K562 (cell line): Measurements from ENCODE around the gene SEC24C. TPM values are rescaled to one million over a fixed set of nuclear protein-coding genes. Genes with fewer than 3 reads are reported as not detected.
A peak's percentile ranks its signal among the peaks of the same experiment; 100 is the strongest.

Experiments used
- CBX8 ChIP-seq: fragments of 200-600 bp; sonication (generic); IDR thresholded peaks from 2 replicates; pipeline ENCODE4 v1.6.1; 2012; ENCODE audit warnings: borderline replicate concordance, mixed run types, low read depth, mild to moderate bottlenecking, moderate library complexity, mixed read lengths, low read length, control low read depth, inconsistent platforms; ENCODE audit not compliant: poor library complexity, severe bottlenecking; ENCODE audit errors: extremely low read depth
- CEBPZ ChIP-seq: fragments of 150-350 bp; IDR thresholded peaks from 2 replicates; pipeline ENCODE4 v1.6.1; 2014; ENCODE audit warnings: low read depth, mild to moderate bottlenecking, low read length, borderline replicate concordance
- FOXO4 ChIP-seq: fragments of 450-650 bp; formaldehyde crosslinking; IDR thresholded peaks from 2 replicates; pipeline ENCODE4 v1.4.0; 2020; ENCODE audit warnings: mild to moderate bottlenecking, moderate library complexity
- FOXP1 ChIP-seq: sonication (generic); formaldehyde crosslinking; IDR thresholded peaks from 2 replicates; pipeline ENCODE4 v1.8.0; 2022; ENCODE audit warnings: mild to moderate bottlenecking, missing genetic modification reagents
- GTF3C2 ChIP-seq: IDR thresholded peaks from 3 replicates; pipeline ENCODE4 v1.6.1; 2011; ENCODE audit warnings: borderline replicate concordance, mild to moderate bottlenecking, moderate library complexity; ENCODE audit not compliant: insufficient read length; ENCODE audit errors: extremely low read depth
- LARP7 ChIP-seq: fragments of 450-650 bp; IDR thresholded peaks from 2 replicates; pipeline ENCODE4 v1.6.1; 2016
- MCM7 ChIP-seq, 2 experiments: fragments of 450-650 bp; IDR thresholded peaks; 2 replicates each; pipeline ENCODE4 v1.6.1; 2016 to 2018
- NFIC ChIP-seq: fragments of 450-650 bp; IDR thresholded peaks from 2 replicates; pipeline ENCODE4 v1.6.1; 2017; ENCODE audit warnings: mild to moderate bottlenecking, inconsistent platforms
- NFIX ChIP-seq: fragments of 250-450 bp; sonication (Bioruptor Pico); IDR thresholded peaks from 2 replicates; pipeline ENCODE4 v1.4.0; 2020; ENCODE audit warnings: low read depth, mild to moderate bottlenecking, moderate library complexity
- PTBP1 ChIP-seq: fragments of 200-400 bp; formaldehyde crosslinking; IDR thresholded peaks from 2 replicates; pipeline ENCODE4 v1.6.1; 2017; ENCODE audit warnings: low read depth, low read length
- SIRT6 ChIP-seq: IDR thresholded peaks from one replicate; pipeline ENCODE4 v1.6.1; 2012; ENCODE audit warnings: low read depth, mild to moderate bottlenecking, control low read depth, inconsistent platforms, low read length, moderate library complexity
- ZFP91 ChIP-seq: sonication (generic); formaldehyde crosslinking; IDR thresholded peaks from 2 replicates; pipeline ENCODE4 v1.8.0; 2022; ENCODE audit warnings: mild to moderate bottlenecking, missing genetic modification reagents
- ZNF431 ChIP-seq: sonication (generic); formaldehyde crosslinking; IDR thresholded peaks from 2 replicates; pipeline ENCODE4 v1.8.0; 2022; ENCODE audit warnings: mild to moderate bottlenecking, missing genetic modification reagents
- ZSCAN32 ChIP-seq: fragments of 450-650 bp; formaldehyde crosslinking; IDR thresholded peaks from 2 replicates; pipeline ENCODE4 v1.4.0; 2020; ENCODE audit warnings: mild to moderate bottlenecking, moderate library complexity
- polyA plus RNA-seq, 8 experiments: library from polyadenylated mRNA; depleted of rRNA in 4 of 8; stranded (reverse) in 5 of 8; unstranded in 3 of 8; fragments of >200 nt; fragmentation: Nextera tagmentation in 2 of 8; fragmentation: Illumina TruSeq in 1 of 8; extraction: Ambion mirVana in 2 of 8; extraction: Trizol in 1 of 8; gene quantifications; 2 replicates each; pipeline versions ENCODE4 v1.2.1 to v1.2.3, GENCODE V29; 2011 to 2014; ENCODE audit warnings: inconsistent platforms in 1 of 8, missing spikeins in 1 of 8
- total RNA-seq, 7 experiments: library from RNA; depleted of rRNA in 6 of 7; stranded (reverse); fragments of >200 nt in 6 of 7; fragmentation: Illumina TruSeq in 2 of 7; extraction: Trizol in 2 of 7; gene quantifications; 2 replicates each; pipeline versions ENCODE4 v1.2.1 to v1.2.3, GENCODE V29; 2011 to 2021; ENCODE audit warnings: low replicate concordance in 1 of 7

The SEC24C gene
- total and polyA plus RNA-seq, 9 of the 15 experiments (the other 6 are each of a cell fraction or from before 2014, with no cell fraction given): 19.0 to 115 (median 70.5) TPM

- TF ChIP-seq ZFP91 (CRISPR knock-in tag) (peak; percentile 50; the same call in 1 of the 2 replicates), ZSCAN32 (peak; percentile 77; the same call in 1 of the 2 replicates), CBX8 (no peak), FOXO4 (CRISPR knock-in tag) (peak; percentile 78; the same call in 1 of the 2 replicates), FOXP1 (CRISPR knock-in tag) (peak; percentile 88), PTBP1 (no peak), ZNF431 (CRISPR knock-in tag) (peak; percentile 46; the same call in 1 of the 2 replicates), CEBPZ (0 out of 2 replicates have a peak, but pooled peaks have one; percentile 32), NFIC (no peak; the same call in none of the 2 replicates), SIRT6 (no peak), NFIX (CRISPR knock-in tag) (no peak), LARP7 (no peak), GTF3C2 (no peak), MCM7 (IDR thresholded peaks at IDR 0.05) (no peak)
Observed at GRCh38 chr10:73772281-73773151, 28.3 kb downstream of the SEC24C start (continued).
